RWPE1 (cell line): Measurements from ENCODE around the gene CHML.
A peak's percentile ranks its signal among the peaks of the same experiment; 100 is the strongest.

ENCODE experiments used
- CTCF ChIA-PET: fragments of 350-600 bp; sonication (Branson Sonifier 250); formaldehyde crosslinking; extraction: SDS; loops from one replicate; lab custom pipeline; 2021; lab: Yijun Ruan, JAX
- POLR2A ChIA-PET: fragments of 400-600 bp; formaldehyde crosslinking; extraction: SDS; loops from one replicate; lab custom pipeline; 2020; ENCODE audit warnings: antibody characterized with exemption; ENCODE audit not compliant: low non-redundant PET; lab: Yijun Ruan, JAX
- DNase-seq: peaks from one replicate; pipeline ENCODE4 v3.0.0; 2012; ENCODE audit warnings: low spot score
- H3K27ac ChIP-seq: fragments of 450-650 bp; 2 replicates; pipeline ENCODE4 v1.5.1; 2017
- TF ChIP-seq, protein P1 (sequence below): fragments of 450-650 bp; conservative IDR thresholded peaks from 2 replicates; pipeline ENCODE4 v1.5.1; 2017; ENCODE audit warnings: low read depth, mild to moderate bottlenecking

The CHML gene

DNA sequence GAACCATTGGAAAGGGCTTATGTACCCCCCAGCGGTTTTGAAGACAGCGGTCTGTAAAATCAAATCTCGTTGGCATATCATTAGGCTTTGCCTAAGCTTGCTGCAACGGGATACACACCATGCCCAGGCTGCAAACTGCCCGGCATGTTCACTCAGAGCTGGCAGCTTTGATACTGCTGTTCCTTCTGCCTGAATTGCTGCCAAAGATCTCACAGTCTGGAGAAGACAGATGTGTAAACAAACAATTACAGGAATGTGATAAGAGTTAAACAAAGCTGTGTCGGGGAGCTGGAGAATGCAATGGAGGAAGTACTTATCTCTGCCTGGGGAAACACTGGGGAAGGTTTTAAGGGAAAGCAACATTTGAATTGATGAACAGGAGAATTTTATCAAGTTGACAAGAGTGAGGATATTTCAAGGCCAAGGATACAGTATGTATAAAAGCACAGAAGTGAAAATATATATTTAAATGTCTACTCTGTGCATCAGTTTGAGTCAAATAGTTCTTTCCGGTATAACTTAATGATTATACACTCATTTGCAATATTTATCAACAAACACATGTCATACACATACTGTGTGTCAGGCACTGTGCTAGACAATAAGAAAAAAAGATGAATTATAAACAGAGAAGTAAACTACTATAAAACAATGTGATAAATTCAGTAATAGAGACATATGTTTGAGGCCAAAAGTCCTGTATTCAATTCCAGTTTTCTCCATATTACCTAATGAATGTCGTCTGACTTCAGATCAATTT is 29.9 kb downstream of the CHML start:
- CTCF ChIA-PET, result interaction anchor here (0.6 to 2.7 kb wide), 11 partner anchors 10 to 378 kb away, joined by 3 to 11 read pairs (median 3); no protein-coding TSS in a partner anchor
- peak overlapping the region; percentile 45 for H3K27ac ChIP-seq
- POLR2A ChIA-PET, result interaction anchor here (0.6 kb wide), 1 partner anchor 224 kb away, joined by 3 read pairs; no protein-coding TSS in a partner anchor
- DNase-seq, result no peak
- TF ChIP-seq, protein P1, sequence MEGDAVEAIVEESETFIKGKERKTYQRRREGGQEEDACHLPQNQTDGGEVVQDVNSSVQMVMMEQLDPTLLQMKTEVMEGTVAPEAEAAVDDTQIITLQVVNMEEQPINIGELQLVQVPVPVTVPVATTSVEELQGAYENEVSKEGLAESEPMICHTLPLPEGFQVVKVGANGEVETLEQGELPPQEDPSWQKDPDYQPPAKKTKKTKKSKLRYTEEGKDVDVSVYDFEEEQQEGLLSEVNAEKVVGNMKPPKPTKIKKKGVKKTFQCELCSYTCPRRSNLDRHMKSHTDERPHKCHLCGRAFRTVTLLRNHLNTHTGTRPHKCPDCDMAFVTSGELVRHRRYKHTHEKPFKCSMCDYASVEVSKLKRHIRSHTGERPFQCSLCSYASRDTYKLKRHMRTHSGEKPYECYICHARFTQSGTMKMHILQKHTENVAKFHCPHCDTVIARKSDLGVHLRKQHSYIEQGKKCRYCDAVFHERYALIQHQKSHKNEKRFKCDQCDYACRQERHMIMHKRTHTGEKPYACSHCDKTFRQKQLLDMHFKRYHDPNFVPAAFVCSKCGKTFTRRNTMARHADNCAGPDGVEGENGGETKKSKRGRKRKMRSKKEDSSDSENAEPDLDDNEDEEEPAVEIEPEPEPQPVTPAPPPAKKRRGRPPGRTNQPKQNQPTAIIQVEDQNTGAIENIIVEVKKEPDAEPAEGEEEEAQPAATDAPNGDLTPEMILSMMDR, result no peak

DNA sequence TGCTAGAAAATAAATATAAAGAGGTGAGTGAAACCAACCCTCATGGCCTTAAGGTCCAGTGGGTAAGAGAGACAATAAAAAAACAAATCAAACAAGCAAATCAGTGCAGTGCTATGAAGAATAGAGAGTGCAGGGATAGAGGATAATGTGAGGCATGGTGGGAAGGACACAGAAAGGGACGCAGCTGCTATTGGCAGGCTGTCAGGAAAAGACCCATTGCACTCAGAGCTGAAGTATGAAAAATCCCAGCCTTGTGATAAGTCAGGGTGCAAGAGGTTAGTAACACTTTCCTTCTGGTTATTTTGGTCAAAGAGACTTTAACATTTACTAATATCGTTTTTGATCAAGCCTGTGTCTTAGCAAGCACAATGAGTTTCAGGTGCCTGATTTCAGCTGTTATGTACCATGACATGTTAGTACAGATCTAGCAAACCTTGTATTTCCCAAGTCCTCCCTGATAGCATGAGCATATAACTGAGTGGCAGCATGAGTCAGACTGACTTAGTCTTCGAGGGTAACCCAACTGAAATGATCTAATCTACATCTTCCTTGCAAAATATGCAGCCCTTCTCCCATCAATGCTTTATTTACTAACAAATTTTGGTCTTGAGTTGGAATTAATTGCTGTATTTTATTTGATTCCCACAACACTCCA is 31.7 kb downstream of the CHML start:
- TF ChIP-seq, protein P1, result no peak
- peak; percentile 74 for DNase-seq
- ChIA-PET POLR2A (no interaction called here), CTCF (interaction anchor here (0.6 to 1.0 kb wide), 2 partner anchors 19 to 226 kb away, joined by 3 read pairs; no protein-coding TSS in a partner anchor)
- no peak overlapping the region for H3K27ac ChIP-seq

DNA sequence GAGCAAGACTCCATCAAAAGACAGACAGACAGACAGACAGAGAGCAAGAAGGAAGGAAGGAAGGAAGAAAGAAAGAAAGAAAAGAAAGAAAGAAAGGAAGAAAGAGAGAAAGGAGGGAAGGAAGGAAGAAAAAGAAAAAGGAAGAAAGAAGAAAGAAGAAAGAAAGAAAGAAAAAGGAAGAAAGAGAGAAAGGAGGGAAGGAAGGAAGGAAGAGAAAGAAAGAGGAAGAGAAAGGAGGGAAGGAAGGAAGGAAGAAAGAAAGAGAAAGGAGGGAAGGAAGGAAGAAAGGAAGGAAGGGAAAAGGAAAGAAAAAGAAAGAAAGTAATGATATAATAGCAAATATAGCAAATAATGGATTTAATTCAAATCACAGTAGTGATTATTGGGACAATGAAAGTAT is 32.7 kb downstream of the CHML start:
- peak overlapping the region; percentile 60 for H3K27ac ChIP-seq
- DNase-seq, result no peak
- CTCF ChIA-PET, result no interaction called here
- TF ChIP-seq, protein P1, result no peak
- POLR2A ChIA-PET, result no interaction called here

DNA sequence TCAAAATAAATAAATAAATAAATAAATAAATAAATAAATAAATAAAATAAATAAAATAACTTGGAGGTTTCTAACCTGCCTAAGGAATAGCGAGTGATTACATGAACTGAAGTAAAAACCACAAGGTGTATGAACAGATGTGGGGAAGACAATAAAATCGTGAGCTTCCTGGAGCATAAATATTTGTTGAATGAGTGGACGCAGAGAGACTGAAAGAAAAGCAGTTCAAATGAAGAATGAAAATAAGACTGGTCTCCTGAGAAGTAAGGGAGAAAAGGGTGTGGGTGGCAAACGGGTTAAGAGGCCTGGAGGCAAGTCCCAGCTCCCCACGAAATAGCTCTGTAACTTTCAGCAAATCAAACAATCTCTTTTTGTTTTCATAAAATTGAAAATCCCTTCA is 33.6 kb downstream of the CHML start:
- TF ChIP-seq, protein P1, result no peak
- CTCF ChIA-PET, result interaction anchor here (0.7 kb wide), 1 partner anchor 236 kb away, joined by 4 read pairs; no protein-coding TSS in a partner anchor
- POLR2A ChIA-PET, result no interaction called here
- H3K27ac ChIP-seq, result peak overlapping the region; percentile 81
- DNase-seq, result peak; percentile 73

DNA sequence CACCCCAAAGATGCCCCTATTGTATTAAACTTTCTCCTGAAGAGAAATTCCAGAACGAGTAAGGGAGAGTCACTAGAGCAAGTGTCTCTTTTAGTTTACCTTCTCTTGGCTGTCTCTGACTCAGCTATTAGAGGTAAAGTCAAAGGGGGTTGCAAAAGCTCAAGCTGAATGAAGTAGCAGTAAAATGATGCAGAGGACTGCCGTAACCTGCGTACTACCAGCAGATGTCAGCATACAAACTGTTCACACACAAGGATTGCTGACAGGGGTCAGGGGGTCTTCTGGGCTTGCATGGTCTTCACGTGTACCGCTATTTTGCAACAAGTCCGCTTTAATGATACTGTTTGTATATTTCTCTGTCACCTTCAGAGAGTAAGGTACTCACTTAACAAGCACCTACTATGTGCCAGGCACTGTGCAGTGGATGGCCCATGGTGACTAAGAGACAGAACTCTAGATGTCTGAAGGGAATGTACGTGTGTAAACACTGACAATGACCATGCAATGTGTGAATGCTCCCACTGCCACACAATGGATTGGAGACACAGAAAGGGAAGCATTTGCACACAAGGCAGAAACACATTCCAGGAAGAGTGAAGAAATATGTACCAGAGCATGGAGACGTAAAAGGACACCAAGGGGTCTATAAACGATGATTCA is 34.9 kb downstream of the CHML start:
- H3K27ac ChIP-seq, result no peak overlapping the region
- ChIA-PET POLR2A (no interaction called here), CTCF (interaction anchor here (0.6 kb wide), 1 partner anchor 436 kb away, joined by 3 read pairs; no protein-coding TSS in a partner anchor)
- DNase-seq, result no peak
- TF ChIP-seq, protein P1, result no peak

DNA sequence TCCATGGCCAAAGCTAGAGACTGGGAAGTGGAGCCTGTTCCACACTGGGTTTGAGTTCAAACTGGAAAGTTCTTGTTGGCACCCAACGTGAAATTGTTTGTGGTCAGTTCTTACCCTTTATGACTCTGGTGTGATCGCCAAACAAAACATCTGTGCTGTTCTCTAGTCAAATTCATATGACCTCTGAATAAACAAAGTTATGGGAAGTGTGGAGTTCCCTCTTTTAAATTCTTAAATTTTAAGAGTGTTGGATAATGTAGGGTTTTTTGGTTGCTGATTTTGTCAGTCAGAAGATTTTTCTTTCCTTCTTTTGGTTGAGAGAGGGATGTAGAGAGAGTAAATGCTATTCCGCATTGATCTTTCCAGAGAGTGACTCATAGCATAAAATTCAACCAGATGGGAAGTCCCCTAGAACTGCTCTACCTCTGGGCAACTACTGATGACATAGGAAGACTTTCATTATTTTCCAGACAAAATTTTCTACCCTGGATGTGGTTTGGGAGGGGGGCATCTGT is 36.4 kb downstream of the CHML start:
- CTCF ChIA-PET, result interaction anchor here (0.6 kb wide), 1 partner anchor 73 kb away, joined by 3 read pairs; no protein-coding TSS in a partner anchor
- TF ChIP-seq, protein P1, result no peak
- POLR2A ChIA-PET, result no interaction called here
- DNase-seq, result no peak
- H3K27ac ChIP-seq, result no peak overlapping the region
